Endothelial cell of umbilical vein (primary cell): ENCODE measurements around the gene PDCD1LG2. TPM values are rescaled to one million over a fixed set of nuclear protein-coding genes. Genes with fewer than 3 reads are reported as not detected.

Experiments used
- BruUV-seq: library from RNA; stranded (reverse); fragments of 400-500 nt; replicated peaks from 2 replicates; lab custom pipeline; 2021; lab: Mats Ljungman, UMichigan
- CTCF ChIA-PET: fragments of 300-600, 350-600 bp; sonication (Branson Sonifier 250); formaldehyde crosslinking; loops from one replicate; lab custom pipeline; 2021; ENCODE audit warnings: antibody characterized with exemption, inconsistent platforms; lab: Charles Lee
- POLR2A ChIA-PET: fragments of 300-600, 350-600 bp; sonication (Branson Sonifier 250); formaldehyde crosslinking; loops from one replicate; lab custom pipeline; 2021; ENCODE audit warnings: antibody characterized with exemption, inconsistent platforms; lab: Charles Lee
- DNase-seq: peaks from one replicate; pipeline ENCODE4 v3.0.0-alpha.2; 2011; ENCODE audit warnings: low read depth, low spot score
- FAIRE-seq: peaks from 2 replicates; lab custom pipeline; 2011; peaks lifted over from hg19 to GRCh38; lab: Jason Lieb, UNC
- H2AFZ ChIP-seq: 2 replicates; pipeline ENCODE4 v1.6.0; 2012; ENCODE audit warnings: low read depth, low read length, control low read depth, inconsistent platforms
- H3K27ac ChIP-seq: 2 replicates; pipeline ENCODE4 v1.5.1; 2011; ENCODE audit warnings: low read depth, mild to moderate bottlenecking, control low read depth, low read length, moderate library complexity; ENCODE audit not compliant: insufficient read depth
- H3K27me3 ChIP-seq, 2 experiments: 2 replicates each; pipeline versions ENCODE4 v1.6.0 to v1.6.1; 2011; ENCODE audit warnings: low read length in 2 of 2, mixed read lengths in 1 of 2; ENCODE audit not compliant: control insufficient read depth in 2 of 2, insufficient read depth in 2 of 2
- H3K36me3 ChIP-seq, 2 experiments: 2 replicates in 1 of 2; 3 replicates in 1 of 2; pipeline ENCODE4 v1.5.1; 2011; ENCODE audit warnings: low read length in 2 of 2, mild to moderate bottlenecking in 1 of 2, moderate library complexity in 1 of 2; ENCODE audit not compliant: control insufficient read depth in 2 of 2, insufficient read depth in 2 of 2; ENCODE audit errors: extremely low read depth in 1 of 2
- H3K4me1 ChIP-seq: 3 replicates; pipeline ENCODE4 v1.5.1; 2011; ENCODE audit warnings: mild to moderate bottlenecking, low read length; ENCODE audit not compliant: control insufficient read depth, insufficient read depth; ENCODE audit errors: extremely low read depth
- H3K4me2 ChIP-seq: 2 replicates; pipeline ENCODE4 v1.6.1; 2011; ENCODE audit warnings: low read length, control low read depth, mixed read lengths; ENCODE audit not compliant: insufficient read depth
- H3K4me3 ChIP-seq, 3 experiments: fragments of 200-600 bp in 1 of 3; sonication (generic), shearing (Covaris generic) in 1 of 3; replicated peaks in 1 of 3; 2 replicates each; pipeline ENCODE4 v1.5.1; 2011 to 2016; ENCODE audit warnings: control low read depth in 3 of 3, low read length in 3 of 3, mild to moderate bottlenecking in 2 of 3, inconsistent platforms in 1 of 3, low read depth in 1 of 3, moderate library complexity in 1 of 3; ENCODE audit not compliant: insufficient read depth in 1 of 3
- H3K79me2 ChIP-seq: 2 replicates; pipeline ENCODE4 v1.6.0; 2012; ENCODE audit warnings: low read length, inconsistent platforms; ENCODE audit not compliant: control insufficient read depth, insufficient read depth
- H3K9ac ChIP-seq: replicated peaks from 2 replicates; pipeline ENCODE3; 2011; ENCODE audit warnings: low read length, control low read depth; ENCODE audit not compliant: insufficient read depth; ENCODE audit errors: extremely low read depth
- H3K9me1 ChIP-seq: replicated peaks from 3 replicates; pipeline ENCODE4 v1.6.0; 2011; ENCODE audit warnings: mild to moderate bottlenecking, low read length; ENCODE audit not compliant: control insufficient read depth, insufficient read depth; ENCODE audit errors: extremely low read depth
- H3K9me3 ChIP-seq: replicated peaks from 2 replicates; pipeline ENCODE4 v1.5.1; 2012; ENCODE audit warnings: low read length, inconsistent platforms; ENCODE audit not compliant: control insufficient read depth, insufficient read depth
- H4K20me1 ChIP-seq: replicated peaks from 2 replicates; pipeline ENCODE3; 2011; ENCODE audit warnings: mild to moderate bottlenecking, low read length; ENCODE audit not compliant: control insufficient read depth, insufficient read depth; ENCODE audit errors: extremely low read depth
- CTCF ChIP-seq, 2 donors: IDR thresholded peaks; 1 replicate in 1 of 2; 2 replicates in 1 of 2; pipeline ENCODE4 v1.5.1; 2011; ENCODE audit warnings: low read length in 2 of 2, mild to moderate bottlenecking in 2 of 2, moderate library complexity in 2 of 2, control low read depth in 1 of 2, inconsistent platforms in 1 of 2, low read depth in 1 of 2; ENCODE audit not compliant: insufficient read depth in 1 of 2; ENCODE audit errors: extremely low read depth in 1 of 2
- EZH2 ChIP-seq: IDR thresholded peaks from 2 replicates; pipeline ENCODE4 v1.6.1; 2012; ENCODE audit warnings: borderline replicate concordance, low read depth, mild to moderate bottlenecking, moderate library complexity, low read length, inconsistent platforms; ENCODE audit not compliant: severe bottlenecking
- FOS ChIP-seq: IDR thresholded peaks from 2 replicates; pipeline ENCODE4 v1.6.1; 2011; ENCODE audit warnings: mild to moderate bottlenecking, low read length, moderate library complexity, borderline replicate concordance; ENCODE audit not compliant: insufficient read depth
- GATA2 ChIP-seq: IDR thresholded peaks from 2 replicates; pipeline ENCODE4 v1.7.0; 2011; ENCODE audit warnings: low read depth, mild to moderate bottlenecking, moderate library complexity, mixed read lengths, low read length; ENCODE audit not compliant: insufficient read length, insufficient read depth
- JUN ChIP-seq: IDR thresholded peaks from 2 replicates; pipeline ENCODE4 v1.6.1; 2011; ENCODE audit warnings: borderline replicate concordance, low read depth; ENCODE audit not compliant: insufficient read length, insufficient read depth
- MAX ChIP-seq: IDR thresholded peaks from 2 replicates; pipeline ENCODE4 v1.6.1; 2011; ENCODE audit not compliant: insufficient read depth, insufficient read length
- MYC ChIP-seq: IDR thresholded peaks from one replicate; pipeline ENCODE4 v1.6.1; 2011; ENCODE audit warnings: mild to moderate bottlenecking, low read depth, low read length
- POLR2A ChIP-seq: IDR thresholded peaks from 2 replicates; pipeline ENCODE4 v1.6.1; 2012; ENCODE audit warnings: low read depth, mild to moderate bottlenecking, control low read depth, low read length
- POLR2AphosphoS5 ChIP-seq: IDR thresholded peaks from 2 replicates; pipeline ENCODE4 v1.6.1; 2012; ENCODE audit warnings: low read depth, mild to moderate bottlenecking, control low read depth, low read length, moderate library complexity; ENCODE audit not compliant: insufficient read depth
- dilution Hi-C: fragments of 300-500 bp; cut with MboI; formaldehyde crosslinking; loops from one replicate; pipeline ENCODE4 v1.15.0; 2019; ENCODE audit warnings: low sequenced_read_pairs; ENCODE audit not compliant: extremely low pct_ligation_motif_present
- intact Hi-C: fragments of 100-400 bp; cut with micrococcal nuclease; formaldehyde crosslinking; loops from one replicate; pipeline ENCODE4 v1.10.0; 2022
- polyA plus RNA-seq, 4 experiments: library from polyadenylated mRNA; depleted of rRNA in 3 of 4; stranded (reverse) in 3 of 4; unstranded in 1 of 4; fragments of >200 nt; gene quantifications; 2 replicates each; pipeline versions ENCODE4 v1.2.1 to v1.2.3, GENCODE V29; 2011 to 2012; ENCODE audit warnings: missing spikeins in 1 of 4
- total RNA-seq: library from RNA; stranded (reverse); gene quantifications from 2 replicates; pipeline ENCODE4 v1.2.3, GENCODE V29; 2021

The PDCD1LG2 gene
- total and polyA plus RNA-seq, 2 donors (not counting 3 experiments of a cell fraction or from before 2014, with no cell fraction given), result 7.9 to 9.5 TPM

- no peak for FAIRE-seq
- ChIA-PET CTCF (interaction anchor here (0.6 kb wide), 1 partner anchor 96 kb away, joined by 3 read pairs; no protein-coding TSS in a partner anchor), POLR2A (no interaction called here)
- Histone ChIP-seq H3K9me3 (no peaks in the 10 kb centered on the region), H3K27ac (no peak overlapping the region), H3K79me2 (no peaks in the 10 kb centered on the region), H3K27me3 (no peaks in the 10 kb centered on the region), H3K4me1 (no peaks in the 10 kb centered on the region), H3K4me2 (no peak overlapping the region), H3K36me3 (no peaks in the 10 kb centered on the region), H3K4me3 (no peak overlapping the region), H3K9ac (no peak overlapping the region), H4K20me1 (no peaks in the 10 kb centered on the region), H2AFZ (no peak overlapping the region), H3K9me1 (no peaks in the 10 kb centered on the region)
- intact Hi-C loops (no loop called here), dilution Hi-C loops (no loop called here)
- no TSS peak for BruUV-seq
- TF ChIP-seq FOS, result no peak
- no peak for TF ChIP-seq MYC
- TF ChIP-seq CTCF (IDR thresholded peaks at IDR 0.05; ENCODE audit: extremely low read depth in 1 of 2, insufficient read depth in 1 of 2, low read depth in 1 of 2, low read length in 2 of 2), result no peak
- TF ChIP-seq POLR2A, result no peak
- TF ChIP-seq MAX, result no peak
- no peak for TF ChIP-seq JUN
- no peak for TF ChIP-seq POLR2AphosphoS5
- no peak for TF ChIP-seq GATA2
- TF ChIP-seq EZH2, result no peak
- no peak for DNase-seq
Observed at GRCh38 chr9:5482194-5482593, 28.1 kb upstream of the PDCD1LG2 start.
